ENCODE results near the gene LPP.
"Not testable (repeated sequence)": the region's sequence is repeated elsewhere in the genome, so short reads cannot be mapped to it uniquely, and the experiment has no call there.

DNA sequence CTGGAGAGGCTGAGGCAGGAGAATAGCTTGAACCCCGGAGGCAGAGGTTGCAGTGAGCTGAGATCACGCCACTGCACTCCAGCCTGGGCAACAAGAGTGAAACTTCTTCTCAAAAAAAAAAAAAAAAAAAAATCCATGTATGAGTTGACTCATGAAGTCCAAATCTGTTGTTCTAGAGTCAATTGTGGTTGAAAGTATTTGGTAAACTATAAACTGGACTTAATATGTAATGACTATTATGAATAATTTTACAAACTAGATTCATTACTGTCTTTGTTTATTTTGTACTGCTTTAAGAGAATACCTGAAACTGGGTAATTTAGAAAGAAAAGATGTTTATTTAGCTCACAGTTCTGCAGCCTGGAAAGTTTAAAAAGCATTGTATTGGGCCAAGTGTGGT, 22.9 kb upstream of the LPP start:
- TF ChIP-seq, protein P1, sequence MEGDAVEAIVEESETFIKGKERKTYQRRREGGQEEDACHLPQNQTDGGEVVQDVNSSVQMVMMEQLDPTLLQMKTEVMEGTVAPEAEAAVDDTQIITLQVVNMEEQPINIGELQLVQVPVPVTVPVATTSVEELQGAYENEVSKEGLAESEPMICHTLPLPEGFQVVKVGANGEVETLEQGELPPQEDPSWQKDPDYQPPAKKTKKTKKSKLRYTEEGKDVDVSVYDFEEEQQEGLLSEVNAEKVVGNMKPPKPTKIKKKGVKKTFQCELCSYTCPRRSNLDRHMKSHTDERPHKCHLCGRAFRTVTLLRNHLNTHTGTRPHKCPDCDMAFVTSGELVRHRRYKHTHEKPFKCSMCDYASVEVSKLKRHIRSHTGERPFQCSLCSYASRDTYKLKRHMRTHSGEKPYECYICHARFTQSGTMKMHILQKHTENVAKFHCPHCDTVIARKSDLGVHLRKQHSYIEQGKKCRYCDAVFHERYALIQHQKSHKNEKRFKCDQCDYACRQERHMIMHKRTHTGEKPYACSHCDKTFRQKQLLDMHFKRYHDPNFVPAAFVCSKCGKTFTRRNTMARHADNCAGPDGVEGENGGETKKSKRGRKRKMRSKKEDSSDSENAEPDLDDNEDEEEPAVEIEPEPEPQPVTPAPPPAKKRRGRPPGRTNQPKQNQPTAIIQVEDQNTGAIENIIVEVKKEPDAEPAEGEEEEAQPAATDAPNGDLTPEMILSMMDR (IDR thresholded peaks at IDR 0.05) = not testable (repeated sequence)
- not testable (repeated sequence) for TF ChIP-seq EZH2 (IDR thresholded peaks at IDR 0.05; ENCODE audit: borderline replicate concordance, insufficient read depth, low read depth, low read length, poor library complexity, severe bottlenecking)
